OCI-LY7 (cell line): Measurements from ENCODE around the gene RPS21.

ENCODE experiments used
- CTCF ChIP-seq: fragments of 200-600 bp; sonication (generic); conservative IDR thresholded peaks from 2 replicates; pipeline ENCODE4 v1.5.1; 2014; ENCODE audit warnings: mild to moderate bottlenecking, antibody characterized with exemption, low read length, moderate library complexity, mixed read lengths
- EZH2phosphoT487 ChIP-seq: fragments of 200-600 bp; sonication (generic); IDR thresholded peaks from 2 replicates; pipeline ENCODE4 v1.6.1; 2018; ENCODE audit warnings: low read depth, borderline replicate concordance, mild to moderate bottlenecking, mixed run types, antibody characterized with exemption, low read length, moderate library complexity, mixed read lengths

GRCh38 chr20:62364911-62365736 lies 21.8 kb upstream of the RPS21 start:
- TF ChIP-seq CTCF (no peak), EZH2phosphoT487 (no peak)
